H9 (cell line): ENCODE results near the gene BSPRY. TPM values are rescaled to one million over a fixed set of nuclear protein-coding genes. Genes with fewer than 3 reads are reported as not detected.

ENCODE experiments used
- DNase-seq: peaks from one replicate; pipeline ENCODE4 v3.0.0-alpha.2; 2017
- H2AFZ ChIP-seq: one replicate; pipeline ENCODE4 v1.6.1; 2013; ENCODE audit warnings: mild to moderate bottlenecking, low read length, control low read depth, moderate library complexity
- H2AK5ac ChIP-seq: 2 replicates; pipeline ENCODE4 v1.6.1; 2013; ENCODE audit warnings: low read length, control low read depth, mixed read lengths; ENCODE audit not compliant: insufficient read length
- H2BK120ac ChIP-seq: one replicate; pipeline ENCODE4 v1.6.1; 2013; ENCODE audit warnings: low read depth, mild to moderate bottlenecking, low read length, control low read depth, inconsistent platforms; ENCODE audit not compliant: poor library complexity, severe bottlenecking
- H2BK12ac ChIP-seq: 2 replicates; pipeline ENCODE4 v1.6.1; 2013; ENCODE audit warnings: low read length, control low read depth, mixed read lengths, low read depth; ENCODE audit not compliant: insufficient read length
- H2BK15ac ChIP-seq: 2 replicates; pipeline ENCODE4 v1.6.1; 2013; ENCODE audit warnings: low read depth, low read length, control low read depth
- H2BK20ac ChIP-seq: one replicate; pipeline ENCODE4 v1.6.1; 2013; ENCODE audit warnings: low read depth, mild to moderate bottlenecking, low read length, control low read depth, inconsistent platforms; ENCODE audit not compliant: poor library complexity, severe bottlenecking
- H2BK5ac ChIP-seq: 2 replicates; pipeline ENCODE4 v1.6.1; 2013; ENCODE audit warnings: low read length, control low read depth, mixed read lengths; ENCODE audit not compliant: insufficient read length
- H3K14ac ChIP-seq: 2 replicates; pipeline ENCODE4 v1.6.1; 2013; ENCODE audit warnings: low read length, control low read depth; ENCODE audit not compliant: insufficient read depth
- H3K18ac ChIP-seq: 2 replicates; pipeline ENCODE4 v1.6.1; 2013; ENCODE audit warnings: low read depth, mild to moderate bottlenecking, mixed read lengths, low read length, control low read depth; ENCODE audit not compliant: insufficient read length
- H3K23ac ChIP-seq: 2 replicates; pipeline ENCODE4 v1.6.1; 2013; ENCODE audit warnings: low read length, control low read depth, mixed read lengths, low read depth; ENCODE audit not compliant: insufficient read length
- H3K23me2 ChIP-seq: 2 replicates; pipeline ENCODE4 v1.6.1; 2013; ENCODE audit warnings: low read depth, mild to moderate bottlenecking, mixed read lengths, low read length, control low read depth; ENCODE audit not compliant: insufficient read length, poor library complexity, severe bottlenecking
- H3K27ac ChIP-seq: 2 replicates; pipeline ENCODE4 v1.5.1; 2013; ENCODE audit warnings: low read length, control low read depth, mixed read lengths, low read depth; ENCODE audit not compliant: insufficient read length
- H3K27me3 ChIP-seq: 2 replicates; pipeline ENCODE4 v1.6.1; 2013; ENCODE audit warnings: low read length, control low read depth, inconsistent platforms; ENCODE audit not compliant: insufficient read depth
- H3K4ac ChIP-seq: 2 replicates; pipeline ENCODE4 v1.6.1; 2013; ENCODE audit warnings: low read depth, mild to moderate bottlenecking, control low read depth, inconsistent platforms, low read length, moderate library complexity
- H3K4me1 ChIP-seq: 2 replicates; pipeline ENCODE4 v1.6.1; 2013; ENCODE audit warnings: low read length, control low read depth, inconsistent platforms; ENCODE audit not compliant: insufficient read depth
- H3K4me2 ChIP-seq: 2 replicates; pipeline ENCODE4 v1.6.1; 2013; ENCODE audit warnings: low read length, control low read depth, mixed read lengths; ENCODE audit not compliant: insufficient read length, insufficient read depth
- H3K56ac ChIP-seq: 2 replicates; pipeline ENCODE4 v1.6.1; 2013; ENCODE audit warnings: low read depth, mild to moderate bottlenecking, mixed read lengths, low read length, control low read depth; ENCODE audit not compliant: insufficient read length
- H3K79me1 ChIP-seq: 2 replicates; pipeline ENCODE4 v1.6.1; 2013; ENCODE audit warnings: low read depth, mild to moderate bottlenecking, moderate library complexity, low read length, control low read depth, inconsistent platforms; ENCODE audit not compliant: insufficient read depth, poor library complexity, severe bottlenecking
- H3K79me2 ChIP-seq: 2 replicates; pipeline ENCODE4 v1.6.1; 2013; ENCODE audit warnings: low read length, control low read depth, inconsistent platforms; ENCODE audit not compliant: insufficient read depth
- H3K9ac ChIP-seq: 2 replicates; pipeline ENCODE4 v1.6.1; 2013; ENCODE audit warnings: low read length, control low read depth, mixed read lengths; ENCODE audit not compliant: insufficient read length; ENCODE audit errors: extremely low read depth
- H3K9me3 ChIP-seq: one replicate; pipeline ENCODE4 v1.6.1; 2013; ENCODE audit warnings: low read depth, low read length, inconsistent platforms; ENCODE audit not compliant: control insufficient read depth
- H3T11ph ChIP-seq: one replicate; pipeline ENCODE4 v1.6.1; 2013; ENCODE audit warnings: mild to moderate bottlenecking, low read length, control low read depth, inconsistent platforms
- H4K20me1 ChIP-seq: one replicate; pipeline ENCODE4 v1.6.1; 2013; ENCODE audit not compliant: control insufficient read depth, insufficient read length, insufficient read depth
- H4K5ac ChIP-seq: 2 replicates; pipeline ENCODE4 v1.6.1; 2013; ENCODE audit warnings: low read depth, mild to moderate bottlenecking, mixed read lengths, low read length, control low read depth; ENCODE audit not compliant: insufficient read length
- H4K8ac ChIP-seq: replicated peaks from 2 replicates; pipeline ENCODE4 v1.6.1; 2013; ENCODE audit warnings: low read length, control low read depth, mixed read lengths, low read depth; ENCODE audit not compliant: insufficient read length
- H4K91ac ChIP-seq: 2 replicates; pipeline ENCODE4 v1.6.1; 2013; ENCODE audit warnings: low read depth, mild to moderate bottlenecking, moderate library complexity, mixed read lengths, low read length, control low read depth; ENCODE audit not compliant: insufficient read length
- H3K27ac Mint-ChIP-seq, 3 experiments: 2 replicates in 2 of 3; 3 replicates in 1 of 3; pipeline ENCODE4 v1.8.0; 2020 to 2021; ENCODE audit warnings: mixed read lengths in 3 of 3, mild to moderate bottlenecking in 1 of 3, moderate library complexity in 1 of 3
- H3K27me3 Mint-ChIP-seq: 2 replicates; pipeline ENCODE4 v1.8.0; 2021; ENCODE audit warnings: low read depth, mild to moderate bottlenecking, moderate library complexity, mixed read lengths
- H3K36me3 Mint-ChIP-seq, 3 experiments: 2 replicates in 2 of 3; 3 replicates in 1 of 3; pipeline ENCODE4 v1.8.0; 2020 to 2021; ENCODE audit warnings: low read depth in 3 of 3, mixed read lengths in 3 of 3; ENCODE audit not compliant: insufficient read depth in 1 of 3
- H3K4me1 Mint-ChIP-seq, 2 experiments: 2 replicates each; pipeline ENCODE4 v1.8.0; 2020; ENCODE audit warnings: mixed read lengths in 2 of 2
- H3K4me3 Mint-ChIP-seq, 2 experiments: 2 replicates in 1 of 2; 3 replicates in 1 of 2; pipeline ENCODE4 v1.8.0; 2020 to 2021; ENCODE audit warnings: mild to moderate bottlenecking in 2 of 2, mixed read lengths in 2 of 2, moderate library complexity in 1 of 2
- H3K9me3 Mint-ChIP-seq, 2 experiments: 2 replicates in 1 of 2; 3 replicates in 1 of 2; pipeline ENCODE4 v1.8.0; 2020; ENCODE audit warnings: mild to moderate bottlenecking in 2 of 2, mixed read lengths in 2 of 2, moderate library complexity in 1 of 2
- CTCF ChIP-seq: fragments of 200-600 bp; sonication (generic); conservative IDR thresholded peaks from 3 replicates; pipeline ENCODE4 v1.8.0; 2021; ENCODE audit warnings: antibody characterized with exemption, mild to moderate bottlenecking
- WGBS: extraction: QIAGEN DNeasy Blood & Tissue Kit; methylation state at CpG from one replicate; pipeline ENCODE4 v1.1.7; 2013; ENCODE audit warnings: missing lambda C conversion rate, low lambda C conversion rate, mixed read lengths; ENCODE audit not compliant: insufficient read length; ENCODE audit errors: extremely low coverage; 5-methylcytosine and 5-hydroxymethylcytosine counted together
- total RNA-seq: library from RNA; stranded (reverse); gene quantifications from 2 replicates; pipeline ENCODE4 v1.2.1, GENCODE V29; 2021

Gene BSPRY
- total RNA-seq, 1 experiment from 2014 or later, result 4.5 TPM

GRCh38 chr9:113316030-113316429, 33.3 kb upstream of the BSPRY start:
- no CpG with 5 or more reads among the region's 4 CpGs for WGBS
- no peak overlapping the region for H2BK20ac ChIP-seq
- Mint-ChIP-seq H3K4me1 (no peaks in the 10 kb centered on the region; a peak in 1 of 4 replicates), H3K4me3 (no peak overlapping the region), H3K9me3 (no peaks in the 10 kb centered on the region), H3K36me3 (no peaks in the 10 kb centered on the region), H3K27me3 (peaks cover 5% of the 10 kb centered on the region; the same call in 1 of the 2 replicates), H3K27ac (no peak overlapping the region)
- H3K79me2 ChIP-seq, result no peaks in the 10 kb centered on the region
- no peak overlapping the region for H3K14ac ChIP-seq
- H2AK5ac ChIP-seq, result no peak overlapping the region
- no peak overlapping the region for H3K23ac ChIP-seq
- H3K23me2 ChIP-seq, result no peaks in the 10 kb centered on the region
- H3T11ph ChIP-seq, result no peak overlapping the region
- H3K4me2 ChIP-seq, result no peak overlapping the region
- H4K20me1 ChIP-seq, result no peaks in the 10 kb centered on the region
- no peak overlapping the region for H4K5ac ChIP-seq
- no peak overlapping the region for H4K8ac ChIP-seq
- no peak overlapping the region for H3K27ac ChIP-seq
- H3K9ac ChIP-seq, result no peak overlapping the region
- no peaks in the 10 kb centered on the region for H3K9me3 ChIP-seq
- H3K4me1 ChIP-seq, result no peaks in the 10 kb centered on the region
- no peak overlapping the region for H4K91ac ChIP-seq
- no peak overlapping the region for H2BK15ac ChIP-seq
- H2BK120ac ChIP-seq, result no peak overlapping the region
- no peaks in the 10 kb centered on the region for H3K79me1 ChIP-seq
- H3K56ac ChIP-seq, result no peak overlapping the region
- no peak overlapping the region for H3K18ac ChIP-seq
- DNase-seq, result no peak
- H2BK12ac ChIP-seq, result no peak overlapping the region
- H2AFZ ChIP-seq, result no peak overlapping the region
- no peaks in the 10 kb centered on the region for H3K27me3 ChIP-seq
- no peak for TF ChIP-seq CTCF
- no peak overlapping the region for H3K4ac ChIP-seq
- no peak overlapping the region for H2BK5ac ChIP-seq
